SKM-1 (cell line): Measurements from ENCODE around the gene SLC4A2.

Experiments used
- DNase-seq: peaks from one replicate; lab custom pipeline; 2025; ENCODE audit not compliant: unreplicated experiment; lab: John Stamatoyannopoulos, UW

The SLC4A2 gene

DNA sequence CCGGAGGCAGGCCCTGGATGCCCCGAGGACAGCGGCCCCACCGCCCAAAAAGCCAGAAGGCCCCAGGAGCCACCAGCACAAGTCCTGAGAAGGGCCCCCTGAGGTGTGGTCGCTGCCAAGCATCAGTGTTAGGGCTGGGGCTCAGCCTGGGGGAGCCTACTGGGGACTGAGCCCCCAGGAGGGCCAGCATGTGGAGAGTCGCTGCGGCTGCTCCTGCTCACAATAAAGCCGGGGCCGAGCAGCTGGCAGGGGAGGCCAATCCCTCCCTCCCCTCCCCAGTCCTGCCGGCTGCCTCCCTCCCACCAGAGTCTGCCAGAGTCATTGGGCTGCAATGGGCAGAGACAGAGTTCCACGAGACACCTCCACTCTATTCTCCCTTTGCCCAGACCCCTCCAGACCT, 14.1 kb upstream of the SLC4A2 start:
- DNase-seq, result no peak

- no peak for DNase-seq
Observed at GRCh38 chr7:151045967-151046366, 13.4 kb upstream of the SLC4A2 start.

DNA sequence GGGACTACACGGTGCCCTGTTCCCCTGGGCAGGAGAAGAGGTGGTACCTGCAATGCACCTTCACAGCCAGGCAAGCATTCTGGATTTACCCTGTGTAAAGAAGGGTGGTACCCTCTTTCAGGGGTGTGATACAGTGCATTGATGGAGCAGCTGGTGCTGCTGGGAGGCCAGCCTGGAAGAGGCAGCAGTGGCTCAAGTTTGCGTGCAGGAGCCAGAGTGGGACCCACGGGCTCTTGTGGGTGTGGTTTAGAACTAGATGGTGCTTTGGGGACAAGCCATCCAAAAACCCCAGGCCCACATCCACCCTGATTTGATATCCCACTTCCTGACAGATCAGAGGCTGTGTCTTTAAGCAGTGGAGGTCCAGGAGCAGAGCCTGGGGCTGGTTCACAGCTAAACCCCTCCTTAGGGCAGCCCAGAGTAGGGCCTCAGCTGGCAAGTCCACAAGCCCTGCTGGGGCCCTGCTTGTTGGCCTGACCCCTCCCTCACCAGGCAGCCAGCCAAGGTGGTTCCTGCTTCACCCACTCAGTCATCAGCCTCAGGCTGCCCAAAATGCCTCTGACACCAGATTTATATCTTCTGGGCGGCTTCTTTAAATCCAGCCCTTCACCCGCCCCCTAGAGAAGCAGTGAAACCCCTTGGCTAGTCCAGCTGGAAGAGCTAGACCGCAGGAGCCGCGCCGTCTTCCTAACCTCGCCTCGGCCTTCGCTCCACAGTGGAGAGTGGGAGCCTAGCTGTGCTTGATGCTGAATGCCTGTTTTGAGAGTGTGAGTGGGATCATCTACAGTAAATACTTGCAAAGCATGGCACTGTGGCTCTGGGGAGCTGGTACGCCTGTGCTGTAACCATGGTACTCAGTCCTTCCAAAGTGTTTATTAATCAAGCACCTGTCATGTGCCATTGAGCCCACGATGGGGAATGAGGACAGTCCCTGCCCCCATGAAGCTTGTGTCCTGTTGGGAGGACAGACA, 12.5 kb upstream of the SLC4A2 start:
- no peak for DNase-seq

- no peak for DNase-seq
Observed at GRCh38 chr7:151047976-151048815, 11.2 kb upstream of the SLC4A2 start, which contains the start of gene ASIC3. TSS of gene ASIC3 (plus strand) at chr7:151048531. CDS start at chr7:151048886, 355 bp downstream.

DNA sequence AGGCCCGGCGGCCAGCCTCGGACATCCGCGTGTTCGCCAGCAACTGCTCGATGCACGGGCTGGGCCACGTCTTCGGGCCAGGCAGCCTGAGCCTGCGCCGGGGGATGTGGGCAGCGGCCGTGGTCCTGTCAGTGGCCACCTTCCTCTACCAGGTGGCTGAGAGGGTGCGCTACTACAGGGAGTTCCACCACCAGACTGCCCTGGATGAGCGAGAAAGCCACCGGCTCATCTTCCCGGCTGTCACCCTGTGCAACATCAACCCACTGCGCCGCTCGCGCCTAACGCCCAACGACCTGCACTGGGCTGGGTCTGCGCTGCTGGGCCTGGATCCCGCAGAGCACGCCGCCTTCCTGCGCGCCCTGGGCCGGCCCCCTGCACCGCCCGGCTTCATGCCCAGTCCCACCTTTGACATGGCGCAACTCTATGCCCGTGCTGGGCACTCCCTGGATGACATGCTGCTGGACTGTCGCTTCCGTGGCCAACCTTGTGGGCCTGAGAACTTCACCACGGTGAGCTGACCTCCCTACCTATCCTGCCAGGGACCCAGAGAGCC, 10.4 kb upstream of the SLC4A2 start:
- no peak for DNase-seq

GRCh38 chr7:151051108-151051507, 8.3 kb upstream of the SLC4A2 start:
- no peak for DNase-seq

DNA sequence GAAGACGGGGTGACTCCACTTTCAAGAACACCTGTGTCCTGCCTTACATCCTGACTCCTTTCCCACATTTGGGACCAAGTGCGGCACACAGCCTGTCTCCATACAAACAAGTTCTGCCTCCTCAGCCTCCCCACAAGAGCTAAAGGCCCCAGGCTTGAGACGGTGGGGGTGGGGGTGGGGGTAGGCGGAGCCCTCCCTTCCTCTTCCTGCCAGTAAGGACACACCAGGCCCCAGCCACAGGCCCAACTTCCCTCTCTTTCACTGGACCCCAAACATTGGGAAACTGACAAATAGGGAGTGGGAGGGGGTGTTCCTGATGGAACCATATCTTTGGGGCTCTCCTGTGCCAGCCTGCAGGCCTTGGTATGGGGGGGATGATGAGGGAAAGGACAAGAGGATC, 6.3 kb upstream of the SLC4A2 start:
- DNase-seq, result peak; percentile 1

DNA sequence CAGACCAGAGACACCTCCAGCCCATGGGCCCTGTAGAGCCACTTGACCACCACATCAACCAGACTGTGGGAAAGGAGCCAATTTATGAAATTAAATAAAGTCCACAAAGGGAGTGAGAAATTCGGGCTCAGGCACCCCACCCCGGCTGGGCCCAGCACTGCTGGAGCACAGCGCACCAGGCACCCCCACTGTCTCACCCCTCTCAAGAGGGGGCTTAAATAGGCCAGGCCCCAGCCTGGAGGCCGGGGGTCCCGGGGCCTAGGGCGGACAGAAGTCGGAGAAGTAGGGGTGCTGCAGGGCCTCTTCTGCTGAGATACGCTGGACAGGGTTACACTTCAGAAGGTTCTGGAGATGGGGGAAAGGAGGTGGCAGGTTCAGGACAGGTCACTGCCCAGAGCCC, 5.6 kb upstream of the SLC4A2 start:
- no peak for DNase-seq

DNA sequence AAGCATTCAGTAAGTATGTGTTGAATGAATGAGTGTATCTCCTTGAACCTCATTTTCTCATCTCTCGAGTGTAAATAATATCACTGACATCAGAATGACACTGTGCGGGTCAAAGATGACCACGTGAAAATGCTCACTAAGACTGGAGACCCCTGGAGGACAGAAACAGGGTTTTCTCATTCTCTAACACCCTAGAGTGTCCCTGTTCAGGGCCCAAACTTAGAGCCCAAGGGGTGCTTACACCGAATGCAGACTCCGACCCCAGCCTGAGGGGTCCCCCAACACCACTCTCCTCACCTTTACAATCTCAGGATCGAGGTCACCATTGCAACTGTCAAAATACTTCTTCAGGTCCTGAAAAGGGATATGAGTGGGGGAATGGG, 3.1 kb upstream of the SLC4A2 start:
- DNase-seq, result no peak

- no peak for DNase-seq
Observed at GRCh38 chr7:151056666-151057505, 2.5 kb upstream of the SLC4A2 start.

DNA sequence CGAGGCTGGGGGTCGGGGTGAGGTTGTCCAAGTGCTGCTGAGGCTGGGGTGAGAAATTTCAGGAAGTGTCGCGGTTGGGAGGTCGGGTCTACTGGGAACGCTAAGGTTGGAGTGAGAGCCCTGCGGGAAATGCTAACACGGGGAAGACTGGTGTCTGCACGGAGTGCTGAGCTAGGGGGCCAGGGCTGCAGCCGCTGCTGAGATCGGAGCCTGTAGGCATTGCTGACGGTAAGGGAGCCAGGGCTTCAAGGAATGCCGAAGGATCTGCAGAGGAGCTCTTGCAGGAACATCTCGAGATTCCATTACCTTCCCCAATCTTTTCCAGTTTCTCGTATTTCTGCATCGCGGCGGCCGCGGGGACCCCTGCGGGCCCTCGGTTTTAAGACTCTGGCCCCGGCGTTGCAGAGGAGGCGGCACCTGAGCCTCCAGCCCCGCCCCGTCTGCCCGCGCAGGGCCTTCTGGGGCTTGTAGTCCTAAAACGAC, 1.8 kb upstream of the SLC4A2 start, which contains the start of gene CDK5:
CDK5 (minus strand) TSS at position 392 of the 483 bp plus-strand sequence; CDS start at position 343, 49 bp downstream.
- no peak for DNase-seq

DNA sequence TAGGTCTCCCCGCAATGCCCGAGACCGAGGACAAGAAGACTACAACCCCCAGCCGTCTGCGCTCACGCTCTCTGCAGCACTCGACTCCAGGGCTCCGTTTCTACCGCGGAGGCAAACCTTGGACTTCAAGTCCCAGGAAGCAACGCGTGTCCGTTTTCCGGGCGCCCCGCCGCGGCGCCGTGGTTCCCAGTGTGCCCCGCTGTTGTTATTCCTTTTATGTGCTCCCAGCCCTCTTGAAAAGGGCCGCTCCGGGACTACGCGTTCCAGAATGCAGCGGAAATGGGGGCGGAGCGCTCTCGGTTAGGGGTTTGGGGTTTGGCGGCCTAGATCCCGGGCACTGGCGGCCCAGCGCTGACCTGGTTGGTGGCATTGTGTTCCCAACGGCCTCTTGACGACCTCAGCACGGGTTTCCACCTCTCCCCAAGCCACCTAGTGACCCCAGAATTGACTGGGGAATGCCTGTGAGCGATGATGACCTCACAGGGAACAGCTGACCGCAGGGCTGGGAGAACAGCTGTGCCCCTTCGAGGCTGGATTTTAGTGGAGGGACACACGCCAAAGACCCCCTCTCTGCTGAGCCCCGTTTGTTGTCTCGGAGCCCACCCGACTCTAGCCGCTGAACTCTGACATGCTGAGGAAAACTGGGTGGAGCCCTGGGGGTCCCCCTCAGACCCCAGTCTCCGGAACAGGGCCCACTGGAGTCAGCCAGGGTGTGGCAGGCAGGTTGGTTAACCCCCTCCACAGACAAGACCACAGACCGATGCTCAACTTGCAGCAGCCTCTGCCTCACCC, 1.2 kb upstream of the SLC4A2 start:
- peak; percentile 69 for DNase-seq

- DNase-seq, result no peak
Observed at GRCh38 chr7:151058781-151059366, 515 bp upstream of the SLC4A2 start.

DNA sequence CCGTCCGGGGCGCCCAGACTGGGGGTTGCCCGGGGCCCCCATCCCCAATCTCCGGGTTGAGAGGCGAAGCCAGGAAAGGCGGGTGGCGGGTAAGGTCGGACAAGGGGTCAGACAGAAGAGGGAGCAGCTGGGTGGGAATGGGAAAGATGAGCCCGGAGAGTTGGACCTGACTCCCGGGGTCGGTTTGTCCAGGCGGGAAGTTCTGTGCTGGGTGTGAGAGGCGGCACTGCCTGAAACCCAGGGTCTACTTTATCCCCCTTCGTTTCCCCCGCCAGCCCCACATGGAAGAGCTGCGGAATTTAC, 675 bp downstream of the SLC4A2 start:
- DNase-seq, result no peak

GRCh38 chr7:151060416-151061212, 1.2 kb downstream of the SLC4A2 start:
- DNase-seq, result no peak

DNA sequence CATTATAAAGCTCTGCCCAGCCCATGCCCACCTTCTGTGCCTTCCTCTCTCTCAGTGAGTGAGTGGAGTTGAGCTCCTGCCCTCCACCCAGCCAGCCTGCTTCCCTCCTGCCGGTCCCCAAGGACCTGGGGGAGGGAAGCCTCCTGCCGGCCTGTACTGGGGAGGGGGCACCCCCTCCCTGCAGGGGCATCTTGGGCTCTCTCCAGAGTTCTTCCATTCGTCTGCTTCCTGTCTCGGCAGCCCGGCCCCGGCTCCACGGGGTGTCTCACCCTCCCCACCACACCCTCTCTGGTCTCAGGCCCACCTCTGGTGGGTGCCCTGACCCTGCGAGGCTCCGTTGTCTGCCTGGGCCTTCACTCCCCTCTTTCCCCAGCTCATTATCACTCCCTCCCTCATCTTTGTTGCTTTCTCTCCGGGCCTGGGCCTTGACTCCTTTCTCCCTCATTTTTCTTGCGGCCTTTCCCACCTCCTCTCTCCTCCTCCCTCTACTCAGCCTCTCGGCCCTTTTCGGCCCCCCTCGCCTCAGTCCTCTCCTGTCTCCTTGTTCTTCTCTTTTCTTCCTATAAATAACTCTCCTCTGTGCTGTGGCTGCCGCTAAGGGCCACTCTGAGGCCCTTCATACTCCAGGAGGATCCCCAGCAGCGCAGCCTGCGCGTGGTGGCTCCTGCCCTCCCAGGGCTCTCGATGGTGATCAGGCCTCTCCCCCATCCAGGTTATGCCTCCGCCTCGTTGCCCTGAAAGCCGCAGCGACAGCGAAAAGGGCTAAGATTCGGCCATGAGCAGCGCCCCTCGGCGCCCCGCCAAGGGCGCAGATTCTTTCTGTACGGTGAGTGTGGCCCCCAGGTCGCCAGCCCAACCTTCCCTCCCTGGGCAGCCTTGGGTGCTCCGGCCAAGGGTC, 2.1 kb downstream of the SLC4A2 start:
- no peak for DNase-seq

DNA sequence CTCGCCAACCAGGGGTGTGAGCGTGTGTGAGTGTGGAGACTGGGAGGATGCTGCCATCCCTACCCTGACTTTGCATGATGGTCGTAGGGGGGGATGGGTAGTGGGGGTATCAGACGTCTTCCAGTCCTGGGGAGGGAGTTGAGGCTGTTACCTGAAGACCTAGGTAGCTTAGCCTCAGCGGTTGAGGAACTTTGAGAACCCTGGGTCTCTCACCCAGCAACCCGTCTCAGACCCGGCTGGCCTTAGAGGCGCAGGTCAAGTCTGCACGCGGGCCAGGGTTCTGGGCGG, 2.7 kb downstream of the SLC4A2 start:
- DNase-seq, result no peak
